IMR-90 (cell line): Measurements from ENCODE around the gene LMTK2.

Experiments
- CTCF ChIP-seq: conservative IDR thresholded peaks from 2 replicates; pipeline ENCODE4 v1.5.1; 2012; ENCODE audit warnings: mild to moderate bottlenecking, low read depth, low read length, improper control_type of control experiment
- POLR2A ChIP-seq: IDR thresholded peaks from 2 replicates; pipeline ENCODE4 v1.6.1; 2012; ENCODE audit warnings: mild to moderate bottlenecking, low read depth, low read length

GRCh38 chr7:98189559-98189958 is 82.9 kb downstream of the LMTK2 start:
- TF ChIP-seq CTCF (no peak), POLR2A (no peak)
